Measurements from ENCODE around the gene KCTD5.

The KCTD5 gene

GRCh38 chr16:2697401-2697948 lies 15.2 kb downstream of the KCTD5 start:
- no peak for DNase-seq (ENCODE audit: low read depth in 2 of 2)

- DNase-seq (ENCODE audit: low read depth in 2 of 2), result no peak
Observed at GRCh38 chr16:2698103-2698870, 16.0 kb downstream of the KCTD5 start.

GRCh38 chr16:2698965-2699750 lies 16.8 kb downstream of the KCTD5 start:
- no peak for DNase-seq (ENCODE audit: low read depth in 2 of 2)

- no peak for DNase-seq (ENCODE audit: low read depth in 2 of 2)
Observed at GRCh38 chr16:2699791-2700600, 17.7 kb downstream of the KCTD5 start.

GRCh38 chr16:2700786-2701185 lies 18.5 kb downstream of the KCTD5 start:
- no peak for DNase-seq (ENCODE audit: low read depth in 2 of 2)

GRCh38 chr16:2701272-2701671 lies 18.9 kb downstream of the KCTD5 start:
- DNase-seq (ENCODE audit: low read depth in 2 of 2), result no peak

GRCh38 chr16:2701713-2702437 lies 19.6 kb downstream of the KCTD5 start:
- no peak for DNase-seq (ENCODE audit: low read depth in 2 of 2)

- no peak for DNase-seq (ENCODE audit: low read depth in 2 of 2)
Observed at GRCh38 chr16:2702438-2702825, 20.1 kb downstream of the KCTD5 start.

GRCh38 chr16:2702871-2703745 lies 20.8 kb downstream of the KCTD5 start:
- no peak for DNase-seq (ENCODE audit: low read depth in 2 of 2)

GRCh38 chr16:2704166-2704982 lies 22.1 kb downstream of the KCTD5 start:
- DNase-seq (ENCODE audit: low read depth in 2 of 2), result no peak

- DNase-seq (ENCODE audit: low read depth in 2 of 2), result no peak
Observed at GRCh38 chr16:2704983-2705275, 22.6 kb downstream of the KCTD5 start.

GRCh38 chr16:2705351-2705750 lies 23.0 kb downstream of the KCTD5 start:
- no peak for DNase-seq (ENCODE audit: low read depth in 2 of 2)

- no peak for DNase-seq (ENCODE audit: low read depth in 2 of 2)
Observed at GRCh38 chr16:2706085-2706484, 23.8 kb downstream of the KCTD5 start.

- DNase-seq (ENCODE audit: low read depth in 2 of 2), result no peak
Observed at GRCh38 chr16:2706611-2707311, 24.4 kb downstream of the KCTD5 start.

- no peak for DNase-seq (ENCODE audit: low read depth in 2 of 2)
Observed at GRCh38 chr16:2707368-2708289, 25.3 kb downstream of the KCTD5 start.

- no peak for DNase-seq (ENCODE audit: low read depth in 2 of 2)
Observed at GRCh38 chr16:2708290-2708639, 25.9 kb downstream of the KCTD5 start.

GRCh38 chr16:2708955-2709587 lies 26.7 kb downstream of the KCTD5 start:
- DNase-seq (ENCODE audit: low read depth in 2 of 2), result no peak

- no peak for DNase-seq (ENCODE audit: low read depth in 2 of 2)
Observed at GRCh38 chr16:2709588-2709984, 27.3 kb downstream of the KCTD5 start.
